Right atrium auricular region (tissue), 2 donors: ENCODE measurements around the gene MAN2A1. TPM values are rescaled to one million over a fixed set of nuclear protein-coding genes. Genes with fewer than 3 reads are reported as not detected.
"Not testable (repeated sequence)": the region's sequence is repeated elsewhere in the genome, so short reads cannot be mapped to it uniquely, and the experiment has no call there.

Experiments used
- DNase-seq: peaks from one replicate; pipeline ENCODE4 v3.0.0-alpha.2; 2019; ENCODE audit warnings: low spot score
- H3K27ac ChIP-seq, 2 donors: fragments of 200-600 bp; sonication (generic); 1 replicate in 1 of 2; 2 replicates in 1 of 2; pipeline ENCODE4 v1.5.1; 2016 to 2019
- H3K27me3 ChIP-seq, 2 donors: fragments of 200-600 bp; sonication (generic); one replicate each; pipeline versions ENCODE4 v1.5.1 to v1.6.0; 2017 to 2019
- H3K36me3 ChIP-seq: fragments of 200-600 bp; sonication (generic); one replicate; pipeline ENCODE4 v1.5.1; 2016
- H3K4me1 ChIP-seq, 2 donors: fragments of 200-600 bp; sonication (generic); one replicate each; pipeline versions ENCODE4 v1.5.1 to v1.6.0; 2017 to 2019
- H3K4me3 ChIP-seq, 2 donors: fragments of 200-600 bp; sonication (generic); 1 replicate in 1 of 2; 2 replicates in 1 of 2; pipeline ENCODE4 v1.5.1; 2017 to 2019; ENCODE audit warnings: mild to moderate bottlenecking in 1 of 2, moderate library complexity in 1 of 2
- H3K9me3 ChIP-seq, 2 donors: fragments of 200-600 bp; sonication (generic); one replicate each; pipeline ENCODE4 v1.5.1; 2019
- CTCF ChIP-seq, 2 donors: fragments of 200-600 bp; sonication (generic); IDR thresholded peaks; one replicate each; pipeline ENCODE4 v1.5.1; 2019; ENCODE audit warnings: antibody characterized with exemption in 2 of 2
- total RNA-seq, 2 donors: library from RNA; depleted of rRNA; stranded (reverse); fragments of >200 nt; gene quantifications; one replicate each; pipeline ENCODE4 v1.1.0, GENCODE V29; 2016

The MAN2A1 gene
- total RNA-seq, 2 donors from 2014 or later: 10.0 to 10.4 TPM

DNA sequence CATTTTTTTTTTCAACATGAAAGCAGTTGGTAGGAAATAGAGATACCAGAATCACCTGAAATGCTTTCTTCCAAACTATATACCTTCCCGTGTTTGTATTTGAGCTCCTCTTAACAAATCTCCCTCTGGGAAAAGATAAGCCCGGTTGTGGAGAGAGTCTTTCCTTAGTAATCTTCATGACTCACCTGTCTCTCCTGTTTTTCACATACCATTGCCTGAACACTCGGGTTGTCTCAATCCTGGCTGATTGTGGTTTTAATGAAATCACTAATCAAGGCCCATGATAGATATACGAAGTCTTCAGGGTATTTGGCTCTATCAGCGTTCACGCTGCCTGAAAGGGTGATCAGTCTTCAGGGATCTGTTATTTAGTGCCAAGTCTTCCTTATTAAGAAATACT, 136.7 kb downstream of the MAN2A1 start:
- Histone ChIP-seq H3K36me3 (peaks cover 5% of the 10 kb centered on the region), H3K27ac (no peak overlapping the region), H3K9me3 (no peaks in the 10 kb centered on the region), H3K4me1 (no peaks in the 10 kb centered on the region), H3K4me3 (no peak overlapping the region), H3K27me3 (no peaks in the 10 kb centered on the region)
- no peak for DNase-seq
- TF ChIP-seq CTCF (IDR thresholded peaks at IDR 0.05): no peak

- Histone ChIP-seq H3K36me3 (peaks cover 5% of the 10 kb centered on the region), H3K4me1 (no peaks in the 10 kb centered on the region), H3K9me3 (no peaks in the 10 kb centered on the region), H3K4me3 (no peak overlapping the region), H3K27ac (no peak overlapping the region), H3K27me3 (no peaks in the 10 kb centered on the region)
- DNase-seq: no peak
- TF ChIP-seq CTCF (IDR thresholded peaks at IDR 0.05): no peak
These were observed 139.6 kb downstream of the MAN2A1 start for GRCh38 chr5:109829331-109829730.

DNA sequence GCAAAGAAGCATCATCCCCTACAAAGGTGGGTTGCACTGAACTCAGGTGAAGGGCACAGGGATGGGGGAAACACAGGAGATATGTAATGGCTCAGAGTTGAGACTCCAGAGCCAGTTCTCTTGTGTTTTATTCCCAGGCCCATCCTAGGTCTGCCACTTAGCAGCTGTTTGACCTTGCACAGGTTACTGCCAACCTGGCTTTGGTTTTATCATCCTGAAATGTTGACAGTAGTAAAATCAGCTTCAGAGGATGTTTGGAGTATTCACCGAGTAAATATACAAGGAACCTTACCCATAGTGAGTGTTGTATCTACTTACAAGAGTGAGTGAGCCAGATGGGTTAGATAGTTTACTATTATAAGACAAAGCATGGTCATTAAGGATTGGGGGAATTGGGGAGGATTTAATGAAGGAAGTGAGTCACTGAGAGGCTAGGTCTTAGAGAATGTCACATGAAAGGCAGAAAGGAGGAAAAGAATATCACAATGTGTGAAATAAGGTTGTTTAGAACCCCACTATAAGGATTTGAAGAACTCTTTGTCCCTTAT, 141.3 kb downstream of the MAN2A1 start:
- no peak for DNase-seq
- no peaks in the 10 kb centered on the region for H3K27me3 ChIP-seq
- H3K27ac ChIP-seq: no peak overlapping the region

GRCh38 chr5:109832207-109833188, 142.8 kb downstream of the MAN2A1 start:
- not testable (repeated sequence) for H3K27me3 ChIP-seq, H3K27ac ChIP-seq, H3K9me3 ChIP-seq, H3K4me3 ChIP-seq, H3K4me1 ChIP-seq, DNase-seq, H3K36me3 ChIP-seq

More for the DNA sequence above, 141.3 kb downstream of the MAN2A1 start:
- H3K9me3 ChIP-seq: no peaks in the 10 kb centered on the region
- TF ChIP-seq CTCF (IDR thresholded peaks at IDR 0.05): no peak
- H3K36me3 ChIP-seq: no peaks in the 10 kb centered on the region
- no peaks in the 10 kb centered on the region for H3K4me1 ChIP-seq
- H3K4me3 ChIP-seq: no peak overlapping the region

- H3K9me3 ChIP-seq: no peaks in the 10 kb centered on the region
- H3K36me3 ChIP-seq: no peaks in the 10 kb centered on the region
- DNase-seq: no peak
- no peaks in the 10 kb centered on the region for H3K27me3 ChIP-seq
- H3K27ac ChIP-seq: no peak overlapping the region
- H3K4me3 ChIP-seq: no peak overlapping the region
- TF ChIP-seq CTCF (IDR thresholded peaks at IDR 0.05): no peak
- no peaks in the 10 kb centered on the region for H3K4me1 ChIP-seq
These were observed 144.2 kb downstream of the MAN2A1 start for GRCh38 chr5:109833946-109834345.

GRCh38 chr5:109836280-109836679, 146.6 kb downstream of the MAN2A1 start:
- no peak overlapping the region for H3K27ac ChIP-seq
- DNase-seq: no peak
- H3K4me3 ChIP-seq: no peak overlapping the region
- H3K36me3 ChIP-seq: peaks cover 10% of the 10 kb centered on the region
- no peaks in the 10 kb centered on the region for H3K27me3 ChIP-seq
- no peaks in the 10 kb centered on the region for H3K4me1 ChIP-seq
- no peaks in the 10 kb centered on the region for H3K9me3 ChIP-seq
- no peak for TF ChIP-seq CTCF (IDR thresholded peaks at IDR 0.05)
